HG02884 (cell line): Measurements from ENCODE around the gene SPAG6.

ENCODE experiments used
- ATAC-seq: cut with Tn5 transposase; IDR thresholded peaks from one replicate; pipeline ENCODE4 v1.9.1; 2021; ENCODE audit warnings: mild to moderate bottlenecking, moderate library complexity; ENCODE audit not compliant: unreplicated experiment

Gene SPAG6

GRCh38 chr10:22427890-22428571 lies 82.7 kb downstream of the SPAG6 start:
- no peak for ATAC-seq

- no peak for ATAC-seq
Measured at GRCh38 chr10:22429146-22429545, 83.8 kb downstream of the SPAG6 start.

- no peak for ATAC-seq
Measured at GRCh38 chr10:22429981-22430421, 84.7 kb downstream of the SPAG6 start.

GRCh38 chr10:22433875-22434274 lies 88.6 kb downstream of the SPAG6 start:
- no peak for ATAC-seq

- ATAC-seq: no peak
Measured at GRCh38 chr10:22434521-22434920, 89.2 kb downstream of the SPAG6 start.

GRCh38 chr10:22435650-22436049 lies 90.4 kb downstream of the SPAG6 start:
- no peak for ATAC-seq

GRCh38 chr10:22436526-22436892 lies 91.2 kb downstream of the SPAG6 start:
- ATAC-seq: peak; percentile 30

- peak; percentile 77 for ATAC-seq
Measured at GRCh38 chr10:22436893-22437619, 91.8 kb downstream of the SPAG6 start.

GRCh38 chr10:22437620-22438588 lies 92.6 kb downstream of the SPAG6 start:
- ATAC-seq: peak; percentile 26

GRCh38 chr10:22438711-22439110 lies 93.4 kb downstream of the SPAG6 start:
- no peak for ATAC-seq

GRCh38 chr10:22442063-22442462 lies 96.8 kb downstream of the SPAG6 start:
- no peak for ATAC-seq

GRCh38 chr10:22442468-22442867 lies 97.2 kb downstream of the SPAG6 start:
- ATAC-seq: no peak

- no peak for ATAC-seq
Measured at GRCh38 chr10:22443175-22443901, 98.0 kb downstream of the SPAG6 start.

GRCh38 chr10:22444219-22444788 lies 99.0 kb downstream of the SPAG6 start:
- ATAC-seq: no peak

- no peak for ATAC-seq
Measured at GRCh38 chr10:22445495-22445894, 100.2 kb downstream of the SPAG6 start.

- ATAC-seq: no peak
Measured at GRCh38 chr10:22447068-22447467, 101.8 kb downstream of the SPAG6 start.

- ATAC-seq: no peak
Measured at GRCh38 chr10:22451346-22451745, 106.0 kb downstream of the SPAG6 start.

- no peak for ATAC-seq
Measured at GRCh38 chr10:22453320-22453719, 108.0 kb downstream of the SPAG6 start.

- no peak for ATAC-seq
Measured at GRCh38 chr10:22453948-22454591, 108.8 kb downstream of the SPAG6 start.

GRCh38 chr10:22454634-22455033 lies 109.3 kb downstream of the SPAG6 start:
- no peak for ATAC-seq
